C4-2B (cell line): Measurements from ENCODE around the gene DESI1.
"Not testable (repeated sequence)": the region's sequence is repeated elsewhere in the genome, so short reads cannot be mapped to it uniquely, and the experiment has no call there.

Source experiments
- H3K27ac ChIP-seq: fragments of 450-650 bp; 2 replicates; pipeline ENCODE4 v1.5.1; 2017
- ZFX ChIP-seq: fragments of 450-650 bp; IDR thresholded peaks from 2 replicates; pipeline ENCODE4 v1.6.1; 2017
- TF ChIP-seq, protein P1 (sequence below): fragments of 450-650 bp; conservative IDR thresholded peaks from 2 replicates; pipeline ENCODE4 v1.5.1; 2017; ENCODE audit warnings: mild to moderate bottlenecking

DESI1 gene

DNA sequence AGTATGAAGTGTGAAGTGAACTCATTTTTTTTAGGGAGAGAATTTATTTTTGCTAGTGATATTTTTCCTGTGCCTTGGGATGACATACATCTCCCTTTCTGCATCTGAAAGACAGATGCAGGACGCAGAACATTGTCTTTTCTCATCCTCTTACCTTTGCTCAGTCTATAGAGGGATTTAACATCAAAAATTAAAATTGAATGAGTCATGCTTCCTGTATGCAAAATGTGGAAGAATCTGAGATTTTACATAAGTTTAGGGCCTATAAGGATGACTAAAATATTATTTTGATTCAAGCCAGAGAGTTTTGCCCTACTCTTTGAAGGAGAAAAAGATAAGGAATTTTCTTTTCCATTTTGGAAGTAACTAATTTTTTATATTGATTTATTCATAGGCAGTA lies 27.6 kb upstream of the DESI1 start:
- no peak overlapping the region for H3K27ac ChIP-seq
- TF ChIP-seq, protein P1, sequence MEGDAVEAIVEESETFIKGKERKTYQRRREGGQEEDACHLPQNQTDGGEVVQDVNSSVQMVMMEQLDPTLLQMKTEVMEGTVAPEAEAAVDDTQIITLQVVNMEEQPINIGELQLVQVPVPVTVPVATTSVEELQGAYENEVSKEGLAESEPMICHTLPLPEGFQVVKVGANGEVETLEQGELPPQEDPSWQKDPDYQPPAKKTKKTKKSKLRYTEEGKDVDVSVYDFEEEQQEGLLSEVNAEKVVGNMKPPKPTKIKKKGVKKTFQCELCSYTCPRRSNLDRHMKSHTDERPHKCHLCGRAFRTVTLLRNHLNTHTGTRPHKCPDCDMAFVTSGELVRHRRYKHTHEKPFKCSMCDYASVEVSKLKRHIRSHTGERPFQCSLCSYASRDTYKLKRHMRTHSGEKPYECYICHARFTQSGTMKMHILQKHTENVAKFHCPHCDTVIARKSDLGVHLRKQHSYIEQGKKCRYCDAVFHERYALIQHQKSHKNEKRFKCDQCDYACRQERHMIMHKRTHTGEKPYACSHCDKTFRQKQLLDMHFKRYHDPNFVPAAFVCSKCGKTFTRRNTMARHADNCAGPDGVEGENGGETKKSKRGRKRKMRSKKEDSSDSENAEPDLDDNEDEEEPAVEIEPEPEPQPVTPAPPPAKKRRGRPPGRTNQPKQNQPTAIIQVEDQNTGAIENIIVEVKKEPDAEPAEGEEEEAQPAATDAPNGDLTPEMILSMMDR = no peak
- no peak for TF ChIP-seq ZFX

DNA sequence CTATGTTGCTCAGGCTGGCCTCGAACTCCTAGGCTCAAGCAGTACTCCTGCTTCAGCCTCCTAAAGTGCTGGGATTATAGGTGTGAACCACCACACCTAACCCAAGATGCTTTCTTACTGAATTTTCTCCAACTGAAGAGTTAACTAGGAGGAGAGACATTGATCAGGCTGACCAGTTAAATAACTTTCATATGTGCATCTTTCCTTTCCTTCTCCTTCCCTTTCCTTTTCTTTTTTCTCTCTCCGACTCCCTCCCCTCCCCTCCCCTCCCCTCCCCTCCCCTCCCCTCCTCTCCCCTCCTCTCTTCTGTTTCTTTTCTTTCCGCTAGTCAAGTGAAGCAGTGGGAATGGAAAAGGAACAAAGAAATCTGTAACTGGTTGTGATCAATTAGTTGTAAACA lies 26.9 kb upstream of the DESI1 start:
- no peak overlapping the region for H3K27ac ChIP-seq
- no peak for TF ChIP-seq ZFX
- TF ChIP-seq, protein P1 = no peak

DNA sequence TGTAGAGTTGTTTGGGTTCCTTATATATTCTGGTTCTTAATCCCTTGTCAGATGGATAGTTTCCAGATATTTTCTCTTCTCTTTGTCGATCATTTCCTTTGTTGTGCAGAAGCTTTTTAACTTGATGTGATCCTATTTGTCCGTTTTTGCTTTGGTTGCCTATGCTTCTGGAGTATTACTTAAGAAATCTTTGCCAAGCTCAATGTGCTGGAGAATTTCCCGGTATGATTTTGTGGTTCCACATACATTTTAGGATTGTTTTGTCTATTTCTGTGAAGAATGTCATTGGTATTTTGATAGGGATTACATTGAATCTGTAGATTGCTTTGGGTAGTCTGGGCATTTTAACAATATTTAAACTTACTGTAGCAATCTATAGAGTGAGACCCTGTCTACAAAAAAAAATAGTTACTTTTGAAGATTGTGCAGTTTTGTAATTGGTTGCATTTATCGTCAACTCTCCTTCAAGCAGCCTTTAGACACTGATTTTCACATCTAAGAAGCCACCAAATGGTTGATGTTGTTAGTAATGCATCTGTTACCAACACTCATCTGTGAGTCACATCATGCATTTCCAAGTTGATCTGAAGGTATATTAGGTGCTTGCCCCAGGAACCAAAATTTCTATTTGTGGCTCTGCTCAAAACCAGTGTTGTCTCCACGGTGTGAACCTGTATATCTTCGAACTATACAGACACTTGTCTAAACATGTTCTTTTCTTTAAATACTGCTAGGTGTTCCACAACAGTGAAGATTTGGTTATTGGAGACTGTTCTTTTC lies 21.7 kb upstream of the DESI1 start:
- H3K27ac ChIP-seq = no peak overlapping the region
- TF ChIP-seq, protein P1 = no peak
- TF ChIP-seq ZFX = no peak

DNA sequence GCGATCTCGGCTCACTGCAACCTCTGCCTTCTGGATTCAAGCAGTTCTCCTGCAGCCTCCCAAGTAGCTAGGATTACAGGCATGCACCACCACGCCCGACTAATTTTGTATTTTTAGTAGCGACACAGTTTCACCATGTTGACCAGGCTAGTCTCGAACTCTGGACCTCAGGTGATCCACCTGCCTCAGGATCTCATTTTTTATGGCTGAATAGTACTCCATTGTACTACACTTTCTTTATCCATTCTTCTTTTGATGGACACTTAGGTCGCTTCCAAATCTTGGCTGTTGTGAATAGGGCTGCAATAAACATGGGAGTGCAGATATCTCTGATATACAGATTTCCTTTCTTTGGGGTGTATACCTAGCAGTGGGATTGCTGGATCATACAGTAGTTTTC lies 21.0 kb upstream of the DESI1 start:
- no peak for TF ChIP-seq ZFX
- TF ChIP-seq, protein P1 = no peak
- H3K27ac ChIP-seq = no peak overlapping the region

DNA sequence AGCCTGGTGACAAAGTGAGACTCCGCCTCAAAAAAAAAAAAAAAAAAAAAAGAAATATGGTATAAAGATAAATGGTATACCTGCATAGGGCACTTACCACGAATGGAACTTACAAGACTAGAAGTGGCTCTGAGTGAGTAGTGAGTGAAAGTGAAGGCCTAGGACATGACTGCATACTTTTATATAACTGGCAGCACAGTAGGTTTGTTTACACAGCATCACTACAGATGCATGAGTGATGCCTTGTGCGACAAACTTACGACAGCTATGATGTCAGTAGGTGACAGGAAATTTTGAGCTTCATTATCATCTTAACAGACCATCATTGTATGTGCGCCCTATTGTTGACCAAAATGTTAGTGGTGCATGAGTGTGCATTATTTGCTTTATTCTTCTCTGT lies 17.9 kb upstream of the DESI1 start:
- no peak overlapping the region for H3K27ac ChIP-seq

DNA sequence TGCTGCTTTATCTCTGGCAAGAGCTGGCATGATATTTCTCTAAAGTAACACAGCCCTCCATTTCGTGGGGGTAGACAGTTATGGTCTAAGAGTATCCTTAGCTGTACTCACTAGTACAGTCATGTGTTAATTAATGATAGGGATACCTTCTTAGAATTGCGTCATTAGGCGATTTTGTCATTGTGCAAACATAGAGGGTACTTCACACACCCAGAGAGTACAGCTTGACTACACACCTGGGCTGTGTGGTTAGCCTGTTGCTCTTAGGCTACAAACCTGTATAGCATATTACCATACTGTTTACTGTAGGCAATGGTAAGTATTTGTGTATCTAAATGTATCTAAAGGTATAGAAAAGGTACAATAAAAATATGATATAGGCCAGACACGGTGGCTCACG lies 17.3 kb upstream of the DESI1 start:
- H3K27ac ChIP-seq = no peak overlapping the region
- TF ChIP-seq, protein P1 = no peak
- TF ChIP-seq ZFX = no peak

More for the DNA sequence above, 17.9 kb upstream of the DESI1 start:
- no peak for TF ChIP-seq ZFX
- TF ChIP-seq, protein P1 = no peak

DNA sequence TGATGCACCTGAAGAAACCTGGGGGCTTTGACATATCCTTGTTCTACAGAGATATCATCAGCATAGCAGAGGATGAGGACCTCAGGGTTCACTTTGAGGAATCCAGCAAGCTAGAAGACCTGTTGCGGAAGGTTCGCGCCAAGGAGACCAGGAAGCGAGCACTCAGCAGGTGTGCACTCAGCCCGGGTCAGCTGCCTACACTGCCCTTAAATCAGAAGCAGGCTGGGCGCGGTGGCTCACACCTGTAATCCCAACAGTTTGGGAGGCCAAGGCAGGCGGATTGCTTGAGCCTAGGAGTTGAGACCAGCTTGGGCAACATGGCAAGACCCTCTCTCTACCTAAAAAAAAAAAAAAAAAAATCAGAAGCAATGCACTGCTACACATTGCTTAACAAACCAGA lies 16.8 kb upstream of the DESI1 start:
- H3K27ac ChIP-seq = not testable (repeated sequence)

DNA sequence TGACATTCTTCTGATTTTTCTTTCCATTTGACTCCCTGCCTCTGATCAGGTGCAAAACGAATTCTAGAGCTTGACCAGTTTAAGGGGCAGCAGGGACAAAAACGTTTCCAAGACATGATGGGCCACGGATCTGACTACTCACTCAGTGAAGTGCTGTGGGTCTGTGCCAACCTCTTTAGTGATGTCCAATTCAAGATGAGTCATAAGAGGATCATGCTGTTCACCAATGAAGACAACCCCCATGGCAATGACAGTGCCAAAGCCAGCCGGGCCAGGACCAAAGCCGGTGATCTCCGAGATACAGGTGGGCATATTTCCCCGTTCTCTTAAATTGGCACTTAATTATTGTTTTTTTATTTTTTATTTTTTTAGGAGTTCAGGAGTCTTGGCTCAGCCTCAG lies 15.6 kb upstream of the DESI1 start:
- no peak overlapping the region for H3K27ac ChIP-seq
- TF ChIP-seq, protein P1 = no peak
- no peak for TF ChIP-seq ZFX

DNA sequence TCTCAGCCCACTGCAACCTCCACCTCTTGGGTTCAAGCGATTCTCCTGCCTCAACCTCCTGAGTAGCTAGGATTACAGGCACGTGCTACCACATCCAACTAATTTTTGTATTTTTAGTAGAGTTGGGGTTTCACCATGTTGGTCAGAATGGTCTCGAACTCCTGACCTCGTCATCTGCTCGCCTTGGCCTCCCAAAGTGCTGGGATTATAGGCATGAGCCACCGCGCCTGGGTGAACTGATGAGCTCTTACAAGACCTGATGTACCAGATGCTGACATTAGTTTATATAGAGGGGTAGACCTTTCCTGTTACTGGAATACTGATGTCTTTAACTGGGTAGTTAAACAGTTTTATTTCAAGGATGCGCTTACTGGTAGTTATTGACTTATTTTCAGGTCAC lies 13.8 kb upstream of the DESI1 start:
- not testable (repeated sequence) for H3K27ac ChIP-seq

DNA sequence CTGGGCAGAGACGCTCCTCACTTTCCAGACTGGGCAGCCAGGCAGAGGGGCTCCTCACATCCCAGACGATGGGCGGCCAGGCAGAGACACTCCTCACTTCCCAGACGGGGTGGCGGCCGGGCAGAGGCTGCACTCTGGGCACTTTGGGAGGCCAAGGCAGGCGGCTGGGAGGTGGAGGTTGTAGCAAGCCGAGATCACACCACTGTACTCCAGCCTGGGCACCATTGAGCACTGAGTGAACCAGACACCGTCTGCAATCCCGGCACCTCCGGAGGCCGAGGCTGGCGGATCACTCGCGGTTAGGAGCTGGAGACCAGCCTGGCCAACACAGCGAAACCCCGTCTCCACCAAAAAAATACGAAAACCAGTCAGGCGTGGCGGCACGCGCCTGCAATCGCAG lies 10.8 kb upstream of the DESI1 start:
- not testable (repeated sequence) for H3K27ac ChIP-seq

DNA sequence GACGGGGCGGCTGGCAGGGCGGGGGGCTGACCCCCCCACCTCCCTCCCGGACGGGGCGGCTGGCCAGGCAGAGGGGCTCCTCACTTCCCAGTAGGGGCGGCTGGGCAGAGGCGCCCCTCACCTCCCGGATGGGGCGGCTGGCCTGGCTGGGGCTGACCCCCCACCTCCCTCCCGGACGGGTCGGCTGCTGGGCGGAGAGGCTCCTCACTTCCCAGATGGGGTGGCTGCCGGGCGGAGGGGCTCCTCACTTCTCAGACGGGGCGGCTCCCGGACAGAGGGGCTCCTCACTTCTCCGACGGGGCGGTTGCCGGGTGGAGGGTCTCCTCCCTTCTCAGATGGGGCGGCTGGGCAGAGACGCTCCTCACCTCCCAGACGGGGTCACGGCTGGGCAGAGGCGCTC lies 10.3 kb upstream of the DESI1 start:
- H3K27ac ChIP-seq = not testable (repeated sequence)
